Measurements from ENCODE around the gene IQGAP3. TPM values are rescaled to one million over a fixed set of nuclear protein-coding genes. Genes with fewer than 3 reads are reported as not detected.

Gene IQGAP3
- polyA plus RNA-seq, 2 of the 4 experiments (the other 2 are of a cell fraction), result 15.6 to 17.0 TPM

- TF ChIP-seq MYC (IDR thresholded peaks at IDR 0.05; ENCODE audit: borderline replicate concordance, low read length), result no peak
- TF ChIP-seq HOXB5 (CRISPR knock-in tag; IDR thresholded peaks at IDR 0.05), result no peak
- no peak for TF ChIP-seq JUNB (IDR thresholded peaks at IDR 0.05)
- TF ChIP-seq BHLHE40 (IDR thresholded peaks at IDR 0.05; ENCODE audit: low read depth, low read length), result no peak
- TF ChIP-seq ZNF302 (CRISPR knock-in tag; IDR thresholded peaks at IDR 0.05), result no peak
- TF ChIP-seq RNF2 (IDR thresholded peaks at IDR 0.05; ENCODE audit: borderline replicate concordance, low read depth), result no peak
- no peak for TF ChIP-seq POLR2AphosphoS2 (conservative IDR thresholded peaks at IDR 0.05; ENCODE audit: low read length)
- TF ChIP-seq CEBPB (IDR thresholded peaks at IDR 0.05), result no peak
- no peak for TF ChIP-seq CHD4 (IDR thresholded peaks at IDR 0.05; ENCODE audit: borderline replicate concordance)
- no peak for TF ChIP-seq CBX2 (IDR thresholded peaks at IDR 0.05; ENCODE audit: borderline replicate concordance, low read depth)
- TF ChIP-seq BCL3 (IDR thresholded peaks at IDR 0.05), result no peak
- TF ChIP-seq TP53 (CRISPR knock-in tag; IDR thresholded peaks at IDR 0.05), result no peak
- no peak for TF ChIP-seq POLR2A (IDR thresholded peaks at IDR 0.05; ENCODE audit: low read length)
- no peak for TF ChIP-seq NPAS2 (CRISPR knock-in tag; IDR thresholded peaks at IDR 0.05; ENCODE audit: borderline replicate concordance)
- no peak for TF ChIP-seq ATOH8 (CRISPR knock-in tag; IDR thresholded peaks at IDR 0.05; ENCODE audit: low read depth)
- no peak for TF ChIP-seq CBX8 (IDR thresholded peaks at IDR 0.05)
- DNase-seq (ENCODE audit: low read depth in 1 of 2, low spot score in 1 of 2), result no peak
- H3K27ac ChIP-seq, result no peak overlapping the region
- ATAC-seq, result peak in 1 of 2 experiments; percentile 43; a peak in 3 of 6 replicates
- ChIA-PET POLR2A (no interaction called here), CTCF (interaction anchor here (1.2 kb wide), 1 partner anchor 110 kb away, joined by 3 read pairs; no protein-coding TSS in a partner anchor)
- H3K4me3 ChIP-seq, result no peak overlapping the region
- no peak overlapping the region for H3K4me2 ChIP-seq
- H3K9me3 ChIP-seq, result no peaks in the 10 kb centered on the region
- peaks cover 20% of the 10 kb centered on the region for H3K4me1 ChIP-seq
- no peak for FAIRE-seq
- 83% methylated on average over 2 of the region's 2 CpGs for WGBS (ENCODE audit: missing lambda C conversion rate)
Observed at GRCh38 chr1:156549390-156549789, 23.0 kb downstream of the IQGAP3 start.

GRCh38 chr1:156547982-156548381, 24.4 kb downstream of the IQGAP3 start:
- 88% methylated on average over 9 of the region's 9 CpGs for WGBS (ENCODE audit: missing lambda C conversion rate)
- CTCF ChIA-PET, result interaction anchor here (1.0 to 1.2 kb wide), 3 partner anchors 47 to 79 kb away, joined by 3 to 4 read pairs (median 3); no protein-coding TSS in a partner anchor
- no peak for FAIRE-seq
- H3K4me3 ChIP-seq, result no peak overlapping the region
- no peak overlapping the region for H3K4me2 ChIP-seq
- H3K27ac ChIP-seq, result no peak overlapping the region
- no peak for DNase-seq (ENCODE audit: low read depth in 1 of 2, low spot score in 1 of 2)
- ATAC-seq, result no peak
- H3K9me3 ChIP-seq, result no peaks in the 10 kb centered on the region
- POLR2A ChIA-PET, result interaction anchor here (0.6 kb wide), 1 partner anchor 34 kb away, joined by 3 read pairs; no protein-coding TSS in a partner anchor
- peaks cover 18% of the 10 kb centered on the region for H3K4me1 ChIP-seq
- TF ChIP-seq POLR2AphosphoS2 (conservative IDR thresholded peaks at IDR 0.05; ENCODE audit: low read length) (no peak), KDM1A (IDR thresholded peaks at IDR 0.05; ENCODE audit: low read depth) (no peak), MAFK (IDR thresholded peaks at IDR 0.05; ENCODE audit: partially characterized antibody) (no peak), TFCP2L1 (CRISPR knock-in tag; IDR thresholded peaks at IDR 0.05) (no peak), USF2 (IDR thresholded peaks at IDR 0.05) (no peak), MAX (IDR thresholded peaks at IDR 0.05) (no peak), RFX5 (IDR thresholded peaks at IDR 0.05) (no peak), FOSL2 (IDR thresholded peaks at IDR 0.05) (no peak), FOSL2 (CRISPR knock-in tag; IDR thresholded peaks at IDR 0.05) (no peak), CHD2 (IDR thresholded peaks at IDR 0.05; ENCODE audit: low read length, partially characterized antibody) (no peak)
